GM19455 (cell line): Measurements from ENCODE around the gene FUT3.

Experiments
- ATAC-seq: cut with Tn5 transposase; IDR thresholded peaks from one replicate; pipeline ENCODE4 v1.9.1; 2021; ENCODE audit not compliant: unreplicated experiment

The FUT3 gene

DNA sequence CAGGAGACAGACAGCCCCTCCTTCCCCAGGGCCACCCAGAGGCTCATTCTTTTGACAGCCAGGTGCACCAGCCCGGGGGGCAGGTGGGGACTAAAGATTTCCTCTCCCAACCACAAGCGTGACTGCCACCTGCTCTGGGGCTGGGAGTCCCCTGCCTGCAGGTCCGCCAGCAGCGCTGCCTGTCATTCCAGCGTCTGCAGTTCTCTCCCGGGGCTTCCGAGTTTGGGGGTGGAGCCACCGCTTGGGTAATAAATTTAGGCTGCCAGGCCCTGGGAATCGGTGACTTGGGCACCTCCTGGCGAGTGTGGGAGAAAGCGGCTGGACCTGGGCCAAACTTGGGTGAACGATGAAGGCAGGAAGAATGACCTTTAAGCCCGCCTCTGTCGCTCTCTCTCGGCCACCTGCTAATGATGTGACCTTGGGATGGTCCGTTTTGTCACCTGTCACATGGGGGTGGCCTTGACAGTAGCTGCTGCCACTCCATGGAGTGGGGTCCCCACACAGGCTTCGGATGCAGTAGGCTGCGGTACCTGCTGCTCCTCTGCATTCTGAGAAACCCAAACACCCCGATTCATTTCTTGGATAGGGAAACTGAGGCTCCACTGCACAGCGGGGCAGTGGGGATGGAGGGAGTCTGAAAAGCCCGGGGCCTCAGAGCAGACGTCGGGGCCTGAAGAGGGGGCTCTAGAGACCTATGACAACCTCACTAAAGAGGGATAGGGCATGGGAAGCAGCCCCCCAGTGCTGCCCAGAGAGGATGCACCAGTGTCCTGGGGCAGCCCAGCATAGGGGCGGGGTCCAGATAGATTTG is 24.5 kb downstream of the FUT3 start:
- no peak for ATAC-seq

DNA sequence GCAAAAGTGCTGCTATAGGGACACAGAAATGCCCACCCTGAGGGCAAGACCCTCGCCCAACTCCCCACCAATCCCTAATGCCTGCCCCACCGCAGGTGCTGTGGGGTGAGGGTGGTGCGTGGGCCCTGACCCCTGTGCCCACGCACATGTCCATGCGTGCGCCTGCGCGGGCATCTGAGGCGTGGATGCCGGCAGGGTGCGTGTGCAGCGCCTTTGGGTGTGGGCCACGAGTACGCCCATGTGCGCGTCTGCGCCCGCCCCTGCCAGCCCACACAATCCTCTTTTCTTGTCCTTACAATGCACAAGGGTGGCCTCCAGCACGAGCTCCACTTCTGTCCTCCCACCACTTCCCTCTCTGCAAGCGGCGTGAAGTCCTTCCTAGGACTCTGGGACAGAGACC is 26.1 kb downstream of the FUT3 start:
- ATAC-seq = no peak

DNA sequence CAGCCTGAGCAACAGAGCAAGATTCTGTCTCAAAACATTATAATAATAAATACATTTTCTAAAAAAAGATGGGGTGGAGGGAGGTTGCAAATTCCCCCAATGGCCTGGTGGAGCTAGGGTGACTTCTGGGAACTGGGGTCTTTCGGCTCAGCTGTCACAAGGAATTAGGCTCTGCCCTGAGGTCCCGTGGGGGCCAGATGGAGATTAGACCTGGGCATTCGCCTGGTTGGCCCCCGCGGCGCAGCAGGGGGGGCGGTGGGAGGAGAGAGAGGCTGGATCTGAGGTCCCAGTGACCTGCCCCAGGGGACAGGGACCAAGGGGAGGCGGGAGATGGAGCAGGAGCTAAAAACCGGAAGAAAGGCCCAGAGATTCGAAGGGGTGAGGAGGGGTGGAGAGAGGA is 26.5 kb downstream of the FUT3 start:
- no peak for ATAC-seq

DNA sequence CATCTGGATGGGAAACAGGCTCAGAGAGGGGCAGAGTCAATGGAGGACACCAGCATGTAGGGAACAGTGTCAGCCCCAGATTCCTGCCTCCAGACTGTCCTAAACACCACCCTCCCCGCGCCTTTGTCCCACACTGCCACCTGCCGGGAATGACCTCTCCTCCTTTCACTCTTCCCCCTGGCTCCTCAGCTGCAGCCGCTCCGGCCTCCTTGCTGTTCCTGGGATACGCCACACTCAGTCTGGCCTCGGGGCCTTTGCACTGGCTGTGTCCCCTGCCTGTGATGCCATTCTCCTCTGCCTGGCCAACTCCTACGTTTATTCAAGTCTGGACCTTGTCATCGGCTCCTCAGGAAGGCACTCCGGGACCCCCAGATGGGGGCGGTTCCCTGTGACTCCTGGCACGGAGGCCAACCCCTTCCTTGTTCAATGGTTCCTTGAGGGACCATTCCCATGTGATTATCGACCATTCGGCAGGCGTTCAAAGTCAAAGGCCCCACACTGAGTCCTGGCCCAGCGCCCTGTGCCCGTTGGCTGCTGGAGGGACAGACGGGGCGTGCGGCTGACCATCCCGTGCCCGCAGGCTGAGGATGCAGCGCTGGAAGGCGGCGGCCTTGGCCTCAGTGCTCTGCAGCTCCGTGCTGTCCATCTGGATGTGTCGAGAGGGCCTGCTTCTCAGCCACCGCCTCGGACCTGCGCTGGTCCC is 27.5 kb downstream of the FUT3 start:
- ATAC-seq = no peak

DNA sequence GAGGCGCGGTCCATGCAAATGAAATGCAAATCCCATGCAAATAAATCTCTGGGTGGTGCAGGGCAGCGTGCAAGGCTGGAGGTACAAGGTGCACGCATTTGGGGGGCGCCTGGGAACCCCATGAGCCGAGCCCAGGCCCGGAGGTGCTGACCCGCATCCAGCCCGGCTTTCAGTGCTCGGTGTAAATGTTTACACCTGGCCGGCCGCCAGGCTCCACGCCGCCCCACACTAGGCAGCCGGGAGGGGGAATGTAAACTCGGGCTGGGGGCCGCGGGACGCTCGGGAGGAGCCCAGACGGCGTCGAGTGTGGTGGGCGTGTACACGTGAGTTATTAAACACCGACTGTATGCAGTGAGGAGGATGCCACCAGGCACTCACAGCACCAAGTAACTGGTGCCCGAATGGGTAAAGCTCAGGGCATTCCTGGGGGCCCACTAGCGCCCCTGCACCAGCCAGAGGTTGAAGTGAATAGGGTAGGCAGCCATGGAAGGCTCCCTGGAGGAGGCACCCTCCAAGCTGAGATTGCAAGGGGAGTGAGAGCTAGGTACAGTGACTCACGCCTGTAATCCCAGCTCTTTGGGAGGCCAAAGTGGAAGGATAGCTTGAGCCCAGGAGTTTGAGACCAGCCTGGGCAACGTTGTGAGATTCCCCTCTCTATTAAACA is 28.9 kb downstream of the FUT3 start:
- ATAC-seq = no peak

DNA sequence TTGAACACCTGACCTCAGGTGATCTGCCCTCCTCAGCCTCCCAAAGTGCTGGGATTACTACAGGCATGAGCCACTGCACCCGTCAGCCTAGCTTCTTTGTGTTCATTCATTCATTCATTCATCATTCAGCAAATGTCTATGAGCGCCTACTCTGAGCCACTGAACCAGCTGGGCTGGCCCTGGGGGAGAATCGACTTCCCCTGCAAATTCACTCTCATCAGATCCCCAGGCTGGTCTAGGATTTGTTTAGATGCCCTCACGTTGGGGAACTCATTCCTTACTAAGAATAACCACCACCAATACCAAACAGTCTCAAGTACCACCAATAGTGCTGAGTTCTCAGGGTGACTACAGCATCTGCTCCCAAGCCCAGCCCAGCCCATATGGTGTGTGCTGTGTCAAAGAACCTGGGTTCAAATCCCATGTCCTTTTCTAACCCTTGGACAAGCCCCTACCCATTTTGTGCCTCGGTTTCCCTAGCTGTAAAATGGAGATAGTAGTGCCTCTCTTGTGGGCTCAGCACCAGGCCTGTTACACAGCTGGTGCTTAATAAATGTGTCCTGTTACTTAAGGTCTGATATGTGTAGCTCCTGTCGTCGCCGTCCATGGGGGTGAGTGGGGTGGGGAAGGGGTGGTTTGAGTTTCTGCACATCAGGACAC is 29.6 kb downstream of the FUT3 start:
- no peak for ATAC-seq

DNA sequence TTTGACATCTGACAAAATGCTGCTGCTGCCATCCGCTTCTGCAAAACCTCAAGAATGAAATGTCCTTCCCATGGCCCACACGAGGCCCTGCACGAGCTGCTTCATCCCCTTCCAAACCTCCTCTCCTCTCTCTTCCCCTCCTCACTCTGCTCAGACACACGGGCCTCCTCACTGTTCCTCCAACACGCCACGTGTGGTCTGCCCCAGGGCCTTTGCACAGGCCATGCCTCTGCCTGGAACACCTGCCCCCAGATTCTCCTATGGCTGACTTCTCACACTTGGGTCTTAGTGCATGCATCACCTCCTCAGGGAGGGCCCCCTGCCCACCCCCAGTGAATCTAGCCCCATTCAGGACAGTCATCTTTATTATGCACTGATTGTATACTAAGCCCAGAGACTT is 30.5 kb downstream of the FUT3 start:
- no peak for ATAC-seq

DNA sequence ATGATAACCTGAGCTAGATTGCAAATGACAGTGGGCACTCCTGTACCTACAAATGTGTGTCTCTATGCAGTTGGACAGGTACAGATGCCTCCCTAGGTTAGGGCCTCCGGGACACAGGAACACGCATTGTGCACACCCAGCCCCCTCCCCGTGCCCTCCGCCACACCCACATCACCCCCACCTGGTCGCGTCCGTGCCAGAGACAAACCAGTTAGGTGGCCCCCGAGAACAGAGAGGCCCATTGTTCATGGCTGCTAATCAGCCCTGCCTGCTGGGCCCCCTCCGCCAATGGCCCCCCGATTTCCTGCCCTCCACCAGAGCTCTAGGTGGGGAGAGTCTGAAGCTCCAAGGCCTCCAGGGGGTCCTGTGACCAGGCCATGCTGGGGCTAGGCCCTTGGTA is 32.7 kb downstream of the FUT3 start:
- no peak for ATAC-seq

DNA sequence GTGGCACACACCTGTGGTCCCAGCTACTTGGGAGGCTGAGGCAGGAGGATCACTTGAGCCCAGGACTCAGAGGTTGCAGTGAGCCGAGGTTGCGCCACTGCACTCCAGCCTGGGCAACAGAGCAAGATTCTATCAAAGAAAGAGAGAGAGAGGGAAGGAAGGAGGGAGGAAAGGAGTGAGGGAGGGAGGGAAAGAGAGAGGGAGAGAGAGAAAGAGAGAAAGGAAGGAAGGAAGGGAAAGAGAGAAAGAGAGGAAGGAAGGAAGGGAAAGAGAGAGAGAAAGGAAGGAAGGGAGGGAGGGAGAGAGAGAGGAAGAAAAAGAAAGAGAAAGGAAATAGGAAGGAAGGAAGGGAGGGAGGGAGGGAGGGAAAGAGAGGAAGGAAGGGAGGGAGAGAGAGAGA is 34.0 kb downstream of the FUT3 start:
- ATAC-seq = no peak

DNA sequence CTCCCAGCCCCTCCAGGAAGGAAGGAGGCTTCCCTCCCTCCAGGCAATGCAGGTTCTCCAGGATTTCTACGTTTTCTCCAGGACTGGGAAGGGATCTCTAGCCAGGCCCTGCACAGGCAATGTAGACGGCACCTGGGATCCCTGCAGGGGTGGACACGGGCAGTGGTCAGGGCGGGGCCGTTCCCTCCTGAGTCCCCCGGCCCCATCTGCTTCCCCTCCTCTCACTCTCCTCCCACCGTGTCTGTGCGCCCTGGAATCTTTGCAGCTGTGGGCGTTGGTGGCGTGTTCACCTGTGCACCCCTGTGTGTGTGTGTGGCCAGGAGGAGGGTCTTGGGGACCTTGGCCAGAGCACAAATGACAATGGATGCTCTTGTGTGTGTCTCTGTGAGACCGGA is 36.4 kb downstream of the FUT3 start:
- no peak for ATAC-seq

DNA sequence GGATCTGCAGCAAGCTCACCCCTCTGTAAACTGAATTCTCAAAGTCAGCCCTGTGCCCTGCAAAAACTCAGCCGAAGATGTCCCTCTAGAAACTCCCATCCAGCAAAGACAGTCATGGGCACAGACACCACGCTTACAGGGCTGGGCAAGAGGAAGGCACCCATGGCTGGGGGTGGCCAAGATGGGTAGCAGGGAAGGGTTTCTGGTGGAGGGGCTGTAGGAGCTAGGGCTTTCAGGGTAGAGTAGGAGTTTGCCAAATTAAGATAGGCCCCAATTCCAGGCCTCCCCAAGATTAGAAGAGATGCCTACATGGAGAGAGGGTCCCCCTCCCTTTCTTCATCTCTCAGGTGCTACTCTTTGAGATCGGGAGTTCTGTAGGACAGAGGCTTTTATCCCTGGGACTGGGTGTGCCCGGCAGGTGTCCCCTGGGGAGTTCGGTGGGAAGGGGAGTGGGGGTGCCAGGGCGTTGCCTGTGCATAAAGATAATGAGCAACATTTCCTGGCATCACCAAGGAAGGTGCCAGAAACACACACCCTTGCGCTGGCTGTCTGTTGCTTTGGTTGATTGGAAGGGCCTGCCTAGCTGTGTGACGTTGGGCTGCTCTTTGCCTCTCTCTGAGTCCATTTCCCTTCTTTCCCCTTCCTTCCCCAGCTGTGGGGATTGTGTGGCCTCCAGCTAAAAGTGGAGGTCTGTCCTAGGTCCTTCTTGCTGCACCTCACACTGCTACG is 37.0 kb downstream of the FUT3 start:
- ATAC-seq = no peak

DNA sequence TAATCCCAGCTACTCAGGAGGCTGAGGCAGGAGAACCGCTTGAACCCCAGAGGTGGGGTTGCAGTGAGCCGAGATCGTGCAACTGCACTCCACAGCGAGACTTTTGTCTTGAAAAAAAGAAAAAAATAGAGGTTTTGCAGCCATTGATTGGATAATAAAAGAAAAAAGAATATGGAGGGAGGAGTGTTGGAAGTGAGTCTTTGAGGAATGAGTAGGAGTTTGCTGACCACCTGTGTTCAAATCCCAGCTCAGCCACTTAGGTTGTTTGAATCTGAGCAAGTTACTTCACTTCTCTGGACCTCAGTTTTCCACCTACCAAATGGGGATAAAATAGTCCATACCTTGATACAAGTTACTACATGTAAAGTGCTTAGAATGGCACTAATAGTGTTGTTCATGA is 40.1 kb downstream of the FUT3 start:
- no peak for ATAC-seq

DNA sequence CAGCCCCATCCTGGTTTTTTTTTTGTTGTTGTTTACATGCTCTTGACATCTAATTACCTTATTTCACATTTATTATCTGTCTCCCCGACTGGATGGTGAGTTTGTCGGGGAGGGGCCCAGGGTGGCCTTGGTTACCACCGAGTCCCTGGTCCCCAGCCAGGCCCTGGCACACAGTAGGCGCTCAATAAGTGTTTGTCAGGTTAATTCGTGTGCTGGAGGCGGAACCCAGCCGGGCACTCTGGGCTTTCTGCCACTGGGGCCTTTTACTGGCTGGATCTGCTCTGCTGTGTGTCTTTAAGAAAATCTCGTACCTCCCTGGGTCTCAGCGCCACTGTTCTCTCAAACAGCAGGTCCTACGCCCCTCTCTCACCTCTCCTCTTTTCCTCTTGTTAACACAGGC is 41.8 kb downstream of the FUT3 start:
- no peak for ATAC-seq

DNA sequence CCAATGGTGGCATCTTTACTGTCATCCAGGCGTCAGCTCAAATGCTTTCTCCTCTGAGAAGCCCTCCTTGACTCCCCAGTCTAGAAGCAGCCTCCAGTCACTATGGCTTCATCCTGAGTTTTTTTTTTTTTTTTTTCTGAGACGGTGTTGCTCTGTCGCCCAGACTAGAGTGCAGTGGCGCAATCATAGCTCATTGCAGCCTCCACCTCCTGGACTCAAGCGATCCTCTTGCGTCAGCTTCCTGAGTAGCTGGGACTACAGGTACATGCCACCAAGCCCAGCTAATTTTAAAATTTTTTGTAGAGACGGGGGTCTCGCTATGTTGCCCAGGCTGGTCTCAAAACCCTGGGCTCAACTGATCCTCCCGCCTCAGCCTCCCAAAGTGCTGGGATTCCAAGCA is 42.2 kb downstream of the FUT3 start:
- ATAC-seq = no peak

DNA sequence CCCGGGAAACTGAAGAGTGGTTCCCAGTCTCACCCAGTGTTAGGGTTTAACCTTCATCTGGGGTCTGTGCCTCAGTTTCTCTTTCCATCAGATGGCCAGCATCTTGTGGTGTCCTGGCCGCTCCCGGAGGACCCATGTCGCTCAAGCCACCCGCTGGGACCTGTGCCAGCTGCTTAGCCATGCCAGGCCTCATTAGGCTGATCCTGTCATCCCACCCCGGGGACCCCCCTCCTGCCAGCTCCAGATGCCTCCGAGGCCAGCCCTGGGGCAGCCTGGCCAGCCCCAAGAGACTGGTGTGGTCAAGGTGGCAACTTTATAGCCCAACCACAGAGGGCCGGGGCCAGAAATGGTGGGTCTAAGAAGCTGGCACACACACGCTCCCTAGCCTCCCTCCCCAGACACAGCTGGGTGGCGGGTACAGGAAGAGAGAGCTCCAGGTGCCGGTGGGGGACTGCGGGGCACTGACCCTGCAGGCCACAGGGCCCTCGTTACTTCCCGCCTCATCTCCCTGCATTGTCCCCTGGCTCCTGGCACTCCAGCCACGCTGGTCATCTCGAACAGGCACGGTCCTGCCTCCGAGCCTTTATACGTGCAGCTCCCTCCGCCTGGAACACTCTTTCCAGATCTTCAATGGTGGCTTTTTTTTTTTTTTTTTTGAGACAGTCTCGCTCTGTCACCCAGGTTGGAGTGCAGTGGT is 43.0 kb downstream of the FUT3 start:
- no peak for ATAC-seq

DNA sequence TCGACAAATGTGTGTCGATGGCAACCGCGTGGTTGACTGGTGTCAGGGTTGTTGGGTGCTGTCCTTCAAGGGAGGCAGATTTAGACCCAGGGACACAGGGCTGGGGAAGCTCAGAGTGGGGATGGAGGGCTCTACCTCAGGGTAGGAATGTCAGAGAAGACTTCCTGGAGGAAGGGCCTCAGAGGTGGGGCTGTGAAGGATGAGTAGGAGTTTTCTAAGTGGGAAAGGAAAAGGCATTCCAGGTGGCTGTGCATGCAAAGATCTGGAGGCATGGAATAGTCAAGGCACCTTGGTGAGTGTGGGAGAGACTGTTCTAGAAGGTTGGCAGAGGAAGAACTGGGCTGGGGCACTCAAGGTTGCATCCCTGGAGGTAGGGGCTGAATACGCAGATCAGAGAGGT is 44.3 kb downstream of the FUT3 start:
- no peak for ATAC-seq

DNA sequence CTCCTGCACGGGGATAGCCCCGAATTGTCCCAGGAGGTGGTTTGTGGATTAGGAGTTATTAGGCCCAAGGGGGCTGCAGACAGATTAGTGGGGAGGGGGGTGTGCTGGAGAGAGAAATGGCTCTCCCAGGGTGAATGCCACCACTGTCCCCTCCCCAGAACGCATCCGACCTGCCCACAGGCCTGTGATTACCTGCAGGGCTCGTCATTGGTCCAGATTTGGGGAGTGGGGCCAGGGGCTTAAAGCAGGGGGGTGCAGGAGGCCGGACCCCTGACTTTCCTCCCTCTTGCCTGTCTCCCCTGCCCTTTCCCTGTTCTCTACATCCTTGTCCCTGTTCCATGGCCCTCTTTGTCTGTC is 45.1 kb downstream of the FUT3 start:
- no peak for ATAC-seq

DNA sequence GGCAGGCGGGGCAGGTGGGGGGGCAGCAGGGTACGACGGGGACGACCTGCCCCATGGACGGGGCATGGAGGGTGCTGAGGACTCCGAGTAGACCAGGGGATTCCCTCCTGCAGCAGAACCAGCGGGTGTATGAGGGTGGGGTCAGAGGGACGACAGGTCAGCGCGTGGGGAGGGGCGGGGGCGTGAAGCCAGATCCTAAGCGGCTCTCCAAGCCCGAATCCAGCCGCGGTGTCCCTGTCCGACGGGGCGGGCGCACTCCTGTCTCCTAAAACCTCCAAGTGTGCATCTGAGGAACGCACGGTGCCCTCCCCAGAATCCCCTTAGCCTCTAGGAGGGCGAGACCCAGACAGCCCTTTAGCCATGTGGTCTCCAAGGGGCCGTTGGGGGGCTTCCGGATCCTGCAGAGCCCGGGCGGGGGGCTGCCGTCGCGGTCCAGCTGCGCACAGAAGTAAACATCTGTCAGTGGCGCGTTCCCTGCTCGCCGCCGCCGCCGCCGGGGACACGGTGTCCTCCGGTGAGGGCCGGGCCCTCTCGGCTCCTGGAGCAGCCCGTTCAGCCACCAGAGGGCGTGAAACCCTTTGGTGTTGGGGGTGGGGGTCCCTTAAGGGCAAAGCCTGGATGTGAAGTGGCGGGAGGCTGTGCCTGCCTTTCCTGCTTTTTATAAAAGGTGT is 45.7 kb downstream of the FUT3 start:
- ATAC-seq = no peak

DNA sequence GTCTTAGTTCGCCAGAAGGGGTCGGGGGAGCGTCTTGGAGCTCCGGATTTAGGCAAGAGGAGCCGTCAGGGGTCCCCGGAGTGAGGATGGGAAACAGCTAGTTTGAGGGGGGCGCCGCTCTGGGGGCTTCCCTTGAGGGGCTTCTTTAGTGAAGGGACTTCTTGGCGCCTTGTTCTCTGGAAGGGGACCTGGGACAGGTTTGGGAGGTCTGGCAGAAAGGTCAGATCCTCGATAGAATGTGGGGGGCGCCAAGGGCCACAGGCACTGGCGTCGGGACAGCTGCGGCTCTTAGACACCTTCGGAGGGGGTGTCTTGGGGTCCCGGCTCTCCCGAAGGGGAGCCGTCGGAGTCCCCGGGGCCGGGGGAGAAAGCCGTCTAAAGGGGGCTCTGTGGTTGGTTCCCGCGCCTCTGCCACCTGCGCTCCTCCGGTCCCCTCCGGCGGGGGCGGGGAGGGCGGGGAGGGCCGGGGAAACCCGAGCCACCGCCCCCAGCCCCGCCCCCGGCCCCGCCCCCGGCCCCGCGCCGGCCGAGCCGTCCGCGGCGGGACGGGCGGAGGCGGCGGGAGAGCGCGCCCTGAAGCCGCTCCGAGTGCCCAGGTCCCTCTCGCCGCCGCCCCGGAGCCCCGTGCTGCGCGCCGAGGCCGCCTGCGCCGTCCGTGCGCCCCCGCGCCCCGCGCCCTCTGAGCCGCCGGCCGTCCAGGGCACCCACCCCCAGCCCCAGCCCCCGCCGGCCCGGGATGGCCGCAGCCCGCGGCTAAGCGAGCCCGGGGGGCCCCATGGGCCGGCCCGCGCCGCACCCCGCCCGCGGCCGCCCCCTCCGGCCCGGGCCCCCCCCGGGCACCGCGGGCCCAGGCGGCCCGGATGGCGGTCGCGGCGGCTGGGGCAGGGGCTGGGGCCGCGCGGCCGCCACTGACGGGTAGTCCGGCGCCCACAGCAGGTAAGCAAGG is 46.5 kb downstream of the FUT3 start, which contains the start of gene NRTN:
TSS of gene NRTN (plus strand) at position 552 of the 946 bp plus-strand sequence. CDS start 19,099 bp downstream, outside the sequence.
- ATAC-seq = no peak
